ENCODE measurements around the gene CXCL16.
A peak's percentile ranks its signal among the peaks of the same experiment; 100 is the strongest.

The CXCL16 gene

GRCh38 chr17:4721203-4722135, 18.3 kb downstream of the CXCL16 start:
- Mint-ChIP-seq H3K36me3 (ENCODE audit: low read depth) (peaks cover 16% of the 10 kb centered on the region), H3K4me1 (peaks cover 11% of the 10 kb centered on the region), H3K9me3 (no peaks in the 10 kb centered on the region), H3K4me3 (no peak overlapping the region), H3K27me3 (ENCODE audit: low read depth) (peaks cover 8% of the 10 kb centered on the region), H3K27ac (peak overlapping the region in 2 of 3 experiments; percentile 47 to 74)
- TF ChIP-seq CTCF (IDR thresholded peaks at IDR 0.05; ENCODE audit: unreplicated experiment in 3 of 3) = no peak

- Mint-ChIP-seq H3K27ac (peak overlapping the region in 1 of 3 experiments; percentile 74), H3K4me1 (peaks cover 11% of the 10 kb centered on the region), H3K4me3 (no peak overlapping the region), H3K36me3 (ENCODE audit: low read depth) (peaks cover 16% of the 10 kb centered on the region), H3K9me3 (no peaks in the 10 kb centered on the region), H3K27me3 (ENCODE audit: low read depth) (peaks cover 2% of the 10 kb centered on the region)
- no peak for TF ChIP-seq CTCF (IDR thresholded peaks at IDR 0.05; ENCODE audit: unreplicated experiment in 3 of 3)
Measured at GRCh38 chr17:4720787-4721186, 18.9 kb downstream of the CXCL16 start.

GRCh38 chr17:4719684-4720221, 20.0 kb downstream of the CXCL16 start:
- H3K27me3 Mint-ChIP-seq (ENCODE audit: low read depth) = no peaks in the 10 kb centered on the region
- no peaks in the 10 kb centered on the region for H3K9me3 Mint-ChIP-seq
- peak overlapping the region in 2 of 3 experiments; percentile 36 to 51 for H3K27ac Mint-ChIP-seq
- TF ChIP-seq CTCF (IDR thresholded peaks at IDR 0.05; ENCODE audit: unreplicated experiment in 3 of 3) = no peak
- H3K36me3 Mint-ChIP-seq (ENCODE audit: low read depth) = peaks cover 16% of the 10 kb centered on the region
- H3K4me1 Mint-ChIP-seq = peaks cover 11% of the 10 kb centered on the region
- H3K4me3 Mint-ChIP-seq = no peak overlapping the region

GRCh38 chr17:4719146-4719545, 20.6 kb downstream of the CXCL16 start:
- Mint-ChIP-seq H3K27ac (peak overlapping the region in 2 of 3 experiments; percentile 36 to 51), H3K4me1 (peaks cover 11% of the 10 kb centered on the region), H3K27me3 (ENCODE audit: low read depth) (no peaks in the 10 kb centered on the region), H3K4me3 (no peak overlapping the region), H3K9me3 (no peaks in the 10 kb centered on the region), H3K36me3 (ENCODE audit: low read depth) (peaks cover 16% of the 10 kb centered on the region)
- no peak for TF ChIP-seq CTCF (IDR thresholded peaks at IDR 0.05; ENCODE audit: unreplicated experiment in 3 of 3)

- H3K9me3 Mint-ChIP-seq = no peaks in the 10 kb centered on the region
- no peaks in the 10 kb centered on the region for H3K27me3 Mint-ChIP-seq (ENCODE audit: low read depth)
- no peak for TF ChIP-seq CTCF (IDR thresholded peaks at IDR 0.05; ENCODE audit: unreplicated experiment in 3 of 3)
- no peak overlapping the region for H3K4me3 Mint-ChIP-seq
- H3K27ac Mint-ChIP-seq = no peak overlapping the region
- H3K36me3 Mint-ChIP-seq (ENCODE audit: low read depth) = peaks cover 16% of the 10 kb centered on the region
- peaks cover 11% of the 10 kb centered on the region for H3K4me1 Mint-ChIP-seq
Measured at GRCh38 chr17:4718276-4718675, 21.5 kb downstream of the CXCL16 start.

All from nephron (organoid).